Upper lobe of left lung (tissue), 4 donors: ENCODE results near the gene CEP97.

ENCODE experiments used
- CTCF ChIP-seq, 6 experiments: fragments of 450-650 bp in 4 of 6; fragments of 200-600 bp in 2 of 6; sonication (generic) in 2 of 6; IDR thresholded peaks; one replicate each; pipeline ENCODE4 v1.5.1; 2016 to 2019; ENCODE audit warnings: antibody characterized with exemption in 6 of 6
- EP300 ChIP-seq, 4 donors: sonication (generic); formaldehyde crosslinking; IDR thresholded peaks; one replicate each; pipeline ENCODE4 v1.5.1; 2017; ENCODE audit warnings: antibody characterized with exemption in 4 of 4, control low read depth in 2 of 4
- POLR2A ChIP-seq, 4 donors: fragments of 450-650 bp; IDR thresholded peaks; one replicate each; pipeline ENCODE4 v1.5.1; 2016 to 2017; ENCODE audit warnings: antibody characterized with exemption in 4 of 4, mild to moderate bottlenecking in 2 of 4
- POLR2AphosphoS5 ChIP-seq, 2 donors: sonication (generic); formaldehyde crosslinking; IDR thresholded peaks; one replicate each; pipeline ENCODE4 v1.5.1; 2017; ENCODE audit warnings: antibody characterized with exemption in 2 of 2

GRCh38 chr3:101735833-101736232 is 11.4 kb downstream of the CEP97 start:
- TF ChIP-seq POLR2A (IDR thresholded peaks at IDR 0.05) (no peak), CTCF (IDR thresholded peaks at IDR 0.05) (no peak), POLR2AphosphoS5 (IDR thresholded peaks at IDR 0.05) (no peak), EP300 (IDR thresholded peaks at IDR 0.05) (no peak)
